GM10847 (cell line): ENCODE data around the gene ANKRD23.
A peak's percentile ranks its signal among the peaks of the same experiment; 100 is the strongest.

ENCODE experiments used
- POLR2A ChIP-seq: IDR thresholded peaks from 2 replicates; pipeline ENCODE4 v1.6.1; 2011; ENCODE audit not compliant: insufficient read length; ENCODE audit errors: extremely low read depth

ANKRD23 gene

GRCh38 chr2:96819128-96819875, 24.5 kb downstream of the ANKRD23 start:
- no peak for TF ChIP-seq POLR2A

- no peak for TF ChIP-seq POLR2A
Measured at GRCh38 chr2:96817882-96818281, 25.9 kb downstream of the ANKRD23 start.

GRCh38 chr2:96816836-96817702, 26.8 kb downstream of the ANKRD23 start:
- no peak for TF ChIP-seq POLR2A

GRCh38 chr2:96816127-96816835, 27.5 kb downstream of the ANKRD23 start, which contains the start of gene CNNM3:
CNNM3 (plus strand) TSS chr2:96816268; CDS start chr2:96816278, 10 bp downstream.
- TF ChIP-seq POLR2A: peak; percentile 56

GRCh38 chr2:96815326-96816126, 28.3 kb downstream of the ANKRD23 start:
- no peak for TF ChIP-seq POLR2A

- TF ChIP-seq POLR2A: no peak
Measured at GRCh38 chr2:96813656-96814055, 30.2 kb downstream of the ANKRD23 start.

DNA sequence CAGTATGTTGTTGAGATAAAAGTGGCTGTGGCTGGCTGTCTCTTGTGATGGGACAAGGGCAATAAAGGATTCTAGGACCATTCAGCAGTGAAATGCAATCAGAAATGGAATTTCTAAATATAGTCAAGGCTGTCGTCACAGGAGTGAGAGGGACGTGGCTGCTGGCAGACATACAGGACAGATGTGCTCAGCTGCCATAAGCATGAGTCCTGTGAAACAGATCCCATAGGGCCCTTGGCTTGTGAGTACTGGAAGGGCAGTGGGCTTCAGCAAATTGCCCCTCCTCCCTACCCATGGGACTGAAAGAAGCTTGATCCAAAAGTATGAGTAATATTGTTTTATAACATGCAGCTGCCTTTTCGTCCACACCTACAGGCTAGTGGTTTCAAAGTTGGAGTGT, 31.9 kb downstream of the ANKRD23 start:
- TF ChIP-seq POLR2A: no peak

DNA sequence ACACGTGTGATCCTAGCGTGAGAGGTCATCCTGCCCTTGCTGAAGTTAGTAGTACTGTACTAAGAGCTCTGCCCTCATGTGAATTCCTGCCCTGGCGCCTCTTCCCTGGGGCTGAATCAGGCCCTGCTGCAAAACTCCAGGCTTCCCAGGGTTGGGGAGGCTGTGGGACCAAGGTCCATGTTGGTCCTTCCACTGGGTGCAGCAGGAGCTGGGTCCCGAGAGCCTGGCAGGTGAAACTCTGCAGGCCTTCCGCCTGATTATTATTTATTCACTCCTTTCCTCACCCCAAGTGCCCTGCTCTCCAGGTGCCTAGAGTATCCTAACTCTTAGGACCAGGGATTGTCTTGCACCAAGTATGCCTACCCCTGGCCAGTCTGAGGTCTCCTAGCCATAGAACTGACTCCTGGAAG, 33.0 kb downstream of the ANKRD23 start:
- TF ChIP-seq POLR2A: no peak

GRCh38 chr2:96809951-96810782, 33.7 kb downstream of the ANKRD23 start:
- TF ChIP-seq POLR2A: no peak

DNA sequence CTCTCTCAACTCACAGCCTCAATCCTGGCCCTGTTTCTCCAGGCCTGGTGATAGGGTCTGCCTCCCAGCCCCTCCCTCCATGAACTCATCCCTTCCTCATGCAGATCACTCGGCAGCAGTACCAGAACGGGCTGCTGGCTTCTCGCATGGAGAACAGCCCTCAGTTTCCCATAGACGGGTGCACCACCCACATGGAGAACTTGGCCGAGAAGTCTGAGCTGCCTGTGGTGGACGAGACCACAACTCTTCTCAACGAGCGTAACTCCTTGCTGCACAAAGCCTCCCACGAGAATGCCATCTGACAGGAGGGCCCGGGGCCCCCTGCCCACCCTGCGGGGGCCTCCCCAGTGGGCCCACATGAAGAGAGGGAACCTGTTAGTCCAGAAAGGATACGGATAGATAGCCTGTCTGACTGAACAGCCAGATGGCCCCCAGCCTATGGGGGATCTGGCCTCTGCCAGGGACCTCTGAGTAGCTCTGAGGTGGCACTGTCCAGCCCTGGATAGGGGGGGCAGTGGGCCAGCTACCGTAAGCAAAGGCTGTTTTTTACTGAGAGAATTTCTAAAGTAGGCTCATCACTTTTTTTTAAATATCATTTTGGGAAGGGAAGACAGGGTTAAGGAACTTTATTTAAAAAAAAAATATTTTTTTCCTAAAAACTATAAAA, 34.5 kb downstream of the ANKRD23 start:
- no peak for TF ChIP-seq POLR2A

DNA sequence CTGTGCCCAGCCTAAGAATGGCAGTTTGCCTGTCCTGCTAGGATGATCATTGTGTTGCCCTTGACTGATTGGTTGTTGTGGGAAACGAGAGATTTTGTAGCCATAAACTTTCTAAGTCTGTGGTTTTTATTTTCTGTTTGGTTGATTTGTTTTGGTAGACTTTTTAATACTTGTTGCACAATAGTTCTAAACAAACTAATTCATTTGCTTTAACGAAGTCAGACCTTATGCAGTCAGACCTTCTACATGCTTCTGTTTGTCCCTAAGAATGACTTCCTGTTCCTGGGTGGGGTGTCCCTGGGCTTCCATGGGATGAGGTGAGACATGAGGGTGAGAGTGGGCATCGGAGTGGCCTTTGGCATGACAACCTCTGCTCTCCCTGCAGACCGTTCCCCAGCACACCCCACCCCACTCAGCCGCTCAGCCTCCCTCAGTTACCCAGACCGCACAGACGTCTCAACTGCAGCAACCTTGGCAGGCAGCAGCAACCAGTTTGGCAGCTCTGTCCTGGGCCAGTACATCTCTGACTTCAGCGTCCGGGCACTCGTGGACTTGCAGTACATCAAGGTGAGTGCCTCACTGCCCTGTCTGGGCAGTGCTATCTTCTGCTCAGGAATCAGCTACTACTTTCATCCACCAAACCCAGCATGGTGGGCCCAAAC, 35.5 kb downstream of the ANKRD23 start:
- no peak for TF ChIP-seq POLR2A

DNA sequence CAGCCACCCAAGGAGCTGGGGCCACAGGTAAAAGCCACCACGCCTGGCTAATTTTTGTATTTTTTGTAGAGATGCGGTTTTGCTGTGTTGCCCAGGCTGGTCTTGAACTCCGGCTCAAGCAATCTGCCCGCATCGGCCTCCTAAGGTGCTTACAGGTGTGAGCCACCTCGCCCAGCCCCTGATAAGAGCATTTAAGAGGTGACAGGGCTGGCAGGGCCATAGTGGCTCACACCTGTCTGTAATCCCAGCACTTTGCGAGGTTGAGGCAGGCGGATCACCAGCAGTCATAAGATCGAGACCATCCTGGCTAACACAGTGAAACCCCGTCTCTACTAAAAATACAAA, 36.7 kb downstream of the ANKRD23 start:
- TF ChIP-seq POLR2A: no peak
